IPS DF 4.7 (cell line): ENCODE measurements around the gene MLNR.

Experiments used
- DNase-seq: peaks from one replicate; pipeline ENCODE4 v3.0.0-alpha.2; 2013; ENCODE audit warnings: low spot score; ENCODE audit errors: extremely low read depth

Gene MLNR, protein sequence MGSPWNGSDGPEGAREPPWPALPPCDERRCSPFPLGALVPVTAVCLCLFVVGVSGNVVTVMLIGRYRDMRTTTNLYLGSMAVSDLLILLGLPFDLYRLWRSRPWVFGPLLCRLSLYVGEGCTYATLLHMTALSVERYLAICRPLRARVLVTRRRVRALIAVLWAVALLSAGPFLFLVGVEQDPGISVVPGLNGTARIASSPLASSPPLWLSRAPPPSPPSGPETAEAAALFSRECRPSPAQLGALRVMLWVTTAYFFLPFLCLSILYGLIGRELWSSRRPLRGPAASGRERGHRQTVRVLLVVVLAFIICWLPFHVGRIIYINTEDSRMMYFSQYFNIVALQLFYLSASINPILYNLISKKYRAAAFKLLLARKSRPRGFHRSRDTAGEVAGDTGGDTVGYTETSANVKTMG

DNA sequence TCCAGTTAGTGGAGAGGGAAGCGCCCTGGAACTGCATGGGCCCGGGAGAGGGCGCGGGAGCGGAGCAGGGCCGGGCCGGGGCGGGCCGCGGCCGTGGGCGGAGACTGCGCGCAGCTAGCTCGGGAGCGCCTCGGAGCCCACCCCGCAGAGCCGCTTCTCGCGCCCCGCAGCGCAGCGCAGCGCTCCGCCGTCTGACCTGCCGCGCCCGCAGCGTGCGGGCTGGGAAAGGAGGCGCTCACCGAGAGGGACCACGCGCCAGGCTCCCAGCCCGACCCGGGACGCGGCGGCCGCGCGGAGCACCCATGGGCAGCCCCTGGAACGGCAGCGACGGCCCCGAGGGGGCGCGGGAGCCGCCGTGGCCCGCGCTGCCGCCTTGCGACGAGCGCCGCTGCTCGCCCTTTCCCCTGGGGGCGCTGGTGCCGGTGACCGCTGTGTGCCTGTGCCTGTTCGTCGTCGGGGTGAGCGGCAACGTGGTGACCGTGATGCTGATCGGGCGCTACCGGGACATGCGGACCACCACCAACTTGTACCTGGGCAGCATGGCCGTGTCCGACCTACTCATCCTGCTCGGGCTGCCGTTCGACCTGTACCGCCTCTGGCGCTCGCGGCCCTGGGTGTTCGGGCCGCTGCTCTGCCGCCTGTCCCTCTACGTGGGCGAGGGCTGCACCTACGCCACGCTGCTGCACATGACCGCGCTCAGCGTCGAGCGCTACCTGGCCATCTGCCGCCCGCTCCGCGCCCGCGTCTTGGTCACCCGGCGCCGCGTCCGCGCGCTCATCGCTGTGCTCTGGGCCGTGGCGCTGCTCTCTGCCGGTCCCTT, at the start of gene MLNR:
MLNR (plus strand) TSS at position 303 of the 820 bp plus-strand sequence; CDS start at position 303, 0 bp downstream.
- DNase-seq, result no peak

- no peak for DNase-seq
Measured at GRCh38 chr13:49171359-49171758, 48.8 kb upstream of the MLNR start.

DNA sequence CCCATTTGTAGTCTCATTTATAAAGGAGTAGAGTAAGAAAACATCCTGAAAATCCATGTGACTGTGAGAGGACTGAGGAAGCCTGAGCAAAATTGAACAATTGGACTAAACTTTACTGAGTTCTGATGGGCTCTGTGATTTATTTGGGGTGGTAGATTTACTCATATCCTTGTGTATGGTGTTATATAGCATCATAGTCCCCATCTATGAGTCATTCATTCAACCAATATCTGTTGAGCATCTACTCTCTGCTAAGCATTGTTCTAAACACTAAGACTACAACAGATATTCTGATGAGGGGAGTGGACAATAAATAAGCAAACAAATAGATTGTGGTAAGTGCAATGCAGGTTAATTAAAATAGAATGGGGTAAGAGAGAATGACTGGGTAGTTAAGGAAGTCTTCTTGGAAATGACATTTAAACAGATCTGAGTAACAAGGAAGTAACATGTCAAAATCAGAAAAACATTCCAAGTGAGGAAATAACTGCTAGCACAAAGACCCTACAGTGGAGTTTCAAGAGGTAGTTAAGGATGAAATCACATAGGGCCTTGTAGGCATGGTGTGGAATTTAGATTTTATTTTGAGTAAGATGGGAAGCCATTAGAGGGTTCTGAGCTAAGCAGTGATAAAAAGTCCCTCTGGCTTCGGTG, 36.3 kb upstream of the MLNR start:
- no peak for DNase-seq

DNA sequence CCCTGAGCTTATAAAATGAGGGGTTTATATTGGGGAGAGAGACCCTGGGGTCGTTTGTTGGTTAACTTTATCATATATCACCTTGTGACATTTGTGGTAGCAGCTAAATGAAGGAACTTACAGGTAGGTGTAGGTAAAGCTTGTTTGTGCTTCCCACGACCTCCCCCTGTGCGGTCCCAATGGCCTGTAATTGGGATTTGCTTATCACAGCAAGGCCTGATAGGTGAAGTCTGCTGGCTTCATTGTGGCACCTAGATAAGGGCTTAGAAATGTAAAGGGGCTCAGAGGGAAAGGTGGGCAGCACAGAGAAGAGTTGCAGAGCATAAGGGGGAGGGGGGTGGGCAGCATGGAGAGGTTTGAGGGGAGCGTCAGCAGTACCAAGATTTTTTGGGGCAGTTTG, 35.5 kb upstream of the MLNR start:
- no peak for DNase-seq

- no peak for DNase-seq
Measured at GRCh38 chr13:49185264-49185663, 34.9 kb upstream of the MLNR start.

DNA sequence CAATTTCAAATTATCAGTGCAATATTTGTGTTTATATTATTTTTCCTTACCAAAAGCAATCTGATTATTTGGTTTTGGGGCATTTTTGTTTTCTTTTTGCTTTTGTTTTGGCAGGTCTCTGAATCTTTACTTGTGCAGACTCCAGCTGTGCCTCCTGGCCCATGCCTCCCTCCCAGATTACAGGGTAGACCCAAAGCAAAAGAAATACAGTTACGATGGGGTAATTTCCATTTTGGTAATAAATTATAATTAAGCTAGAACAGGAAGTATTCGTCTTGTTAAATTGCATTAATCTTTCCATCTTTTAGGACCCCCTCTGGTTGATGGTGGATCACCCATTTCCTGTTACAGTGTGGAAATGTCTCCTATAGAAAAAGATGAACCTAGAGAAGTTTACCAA, 29.2 kb upstream of the MLNR start:
- DNase-seq, result no peak

GRCh38 chr13:49206641-49207040, 13.5 kb upstream of the MLNR start:
- no peak for DNase-seq

- no peak for DNase-seq
Measured at GRCh38 chr13:49208619-49209018, 11.5 kb upstream of the MLNR start.

GRCh38 chr13:49210114-49210513, 10.0 kb upstream of the MLNR start:
- no peak for DNase-seq

- DNase-seq, result no peak
Measured at GRCh38 chr13:49210669-49211068, 9.5 kb upstream of the MLNR start.

DNA sequence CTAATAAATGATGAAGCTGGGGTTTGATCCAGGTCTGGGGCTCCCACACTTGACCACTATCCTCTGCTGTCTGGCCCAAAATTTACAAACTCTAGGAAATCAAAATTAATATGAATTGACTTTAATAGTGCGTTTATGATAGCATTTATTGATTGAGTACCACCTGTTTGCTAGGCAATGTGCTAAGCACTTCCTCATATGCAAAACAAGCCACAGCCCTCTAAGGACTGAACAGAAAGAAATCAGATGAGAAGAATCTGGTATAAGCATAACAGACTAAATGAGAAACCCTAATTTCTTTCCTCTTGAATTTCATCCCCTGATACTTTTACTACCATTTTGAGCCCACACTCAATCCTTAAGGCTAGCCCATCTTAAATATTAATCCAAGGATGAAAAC, 6.6 kb upstream of the MLNR start:
- no peak for DNase-seq

DNA sequence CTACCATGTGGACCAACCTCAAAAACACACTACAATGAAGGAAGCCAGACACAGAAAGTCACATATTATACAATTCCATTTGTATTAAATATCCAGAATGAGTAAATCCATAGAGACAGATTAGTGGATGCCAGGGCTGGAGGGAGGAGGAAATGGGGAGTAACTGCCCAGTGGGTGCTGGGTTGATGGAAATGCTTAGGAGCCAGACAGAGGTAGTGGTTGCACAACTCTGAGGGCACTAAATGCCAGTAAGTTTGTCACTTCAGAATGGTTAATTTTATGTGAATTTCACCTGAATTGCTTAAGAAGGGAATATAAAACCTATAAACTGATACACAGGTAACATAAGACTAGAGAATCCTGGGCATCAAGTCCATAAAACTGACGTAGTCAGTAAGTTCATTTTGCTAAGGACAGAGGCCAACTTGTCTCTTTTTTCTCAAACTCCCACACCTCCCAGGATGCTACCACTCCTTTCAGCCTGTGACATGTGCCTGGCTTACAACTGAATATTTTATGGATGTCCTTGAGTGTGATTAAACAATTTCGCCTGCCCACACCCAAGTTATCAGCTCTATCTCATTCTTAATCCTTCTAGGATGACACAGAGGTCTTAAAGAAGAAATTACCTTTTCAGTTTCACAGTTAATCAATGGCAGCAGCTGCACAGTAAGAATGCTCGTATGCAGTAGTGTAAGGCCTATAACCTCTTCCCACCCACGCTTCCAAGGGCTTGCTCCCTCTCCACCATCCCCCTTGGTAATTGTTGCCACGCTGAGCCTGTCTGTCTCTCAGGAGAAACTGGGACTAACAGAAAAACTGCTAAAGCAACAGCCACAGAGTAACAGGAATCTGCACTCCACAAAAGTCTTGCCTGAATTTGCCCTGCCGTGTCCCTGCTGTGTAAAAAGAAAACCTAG, 5.9 kb upstream of the MLNR start:
- DNase-seq, result no peak

- no peak for DNase-seq
Measured at GRCh38 chr13:49214917-49215376, 5.2 kb upstream of the MLNR start.

- DNase-seq, result no peak
Measured at GRCh38 chr13:49216334-49216733, 3.8 kb upstream of the MLNR start.

DNA sequence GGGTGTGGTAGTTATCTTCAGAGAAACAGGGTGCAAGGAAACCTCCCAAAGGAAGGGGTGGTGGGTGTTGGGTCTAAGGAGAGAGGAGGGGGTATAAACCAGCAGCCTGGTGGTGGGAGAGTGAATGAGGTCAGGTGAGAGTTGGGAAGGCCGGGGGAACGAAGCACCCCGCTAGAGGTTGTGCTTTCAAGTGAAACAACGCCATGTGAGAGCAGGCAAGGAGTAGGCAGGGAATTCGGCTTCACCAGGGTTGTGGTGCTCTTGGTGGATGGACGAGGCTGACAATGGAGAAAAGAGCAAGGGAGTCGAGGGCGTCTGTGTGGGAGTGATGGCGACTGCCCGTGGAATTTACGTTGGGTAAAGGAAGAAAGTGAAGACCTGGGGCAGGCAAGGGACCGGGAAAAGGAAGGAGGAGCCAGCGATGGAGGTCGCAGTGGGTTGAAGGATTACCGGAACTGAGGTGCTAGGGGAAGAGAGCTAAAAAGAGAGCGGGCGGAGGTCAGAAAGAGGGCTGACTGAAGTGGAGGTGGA, 2.1 kb upstream of the MLNR start:
- no peak for DNase-seq

DNA sequence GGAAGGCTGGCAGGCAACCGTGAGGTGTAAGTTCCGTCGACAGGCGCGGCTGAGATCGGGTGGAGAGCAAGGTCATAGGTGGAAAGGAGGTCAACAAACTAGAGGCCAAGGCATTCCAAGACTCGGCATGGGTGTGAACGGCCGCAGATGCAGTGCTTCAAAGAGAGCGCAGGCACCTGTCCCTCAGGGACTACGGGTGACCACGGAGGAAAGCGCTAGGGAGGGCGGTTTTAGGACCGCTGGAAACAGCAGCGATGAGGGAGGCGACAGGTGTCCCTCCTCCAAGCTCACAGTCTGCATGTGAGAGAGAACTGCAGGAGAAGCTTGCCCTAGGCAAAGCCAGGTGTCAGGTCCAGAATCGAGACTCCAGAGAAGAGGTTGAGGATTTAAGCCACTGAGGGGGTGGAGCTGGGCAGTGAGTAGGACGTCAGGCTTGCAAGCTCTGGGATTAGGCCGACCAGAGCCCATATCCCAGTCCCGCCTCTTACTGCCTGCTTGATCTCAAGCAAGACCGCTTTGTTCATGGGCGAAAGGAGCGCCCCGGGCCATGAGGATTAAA, 1.6 kb upstream of the MLNR start:
- no peak for DNase-seq

GRCh38 chr13:49219647-49220035, 497 bp upstream of the MLNR start:
- DNase-seq, result no peak

- no peak for DNase-seq
Measured at GRCh38 chr13:49220856-49221589, 885 bp downstream of the MLNR start.

DNA sequence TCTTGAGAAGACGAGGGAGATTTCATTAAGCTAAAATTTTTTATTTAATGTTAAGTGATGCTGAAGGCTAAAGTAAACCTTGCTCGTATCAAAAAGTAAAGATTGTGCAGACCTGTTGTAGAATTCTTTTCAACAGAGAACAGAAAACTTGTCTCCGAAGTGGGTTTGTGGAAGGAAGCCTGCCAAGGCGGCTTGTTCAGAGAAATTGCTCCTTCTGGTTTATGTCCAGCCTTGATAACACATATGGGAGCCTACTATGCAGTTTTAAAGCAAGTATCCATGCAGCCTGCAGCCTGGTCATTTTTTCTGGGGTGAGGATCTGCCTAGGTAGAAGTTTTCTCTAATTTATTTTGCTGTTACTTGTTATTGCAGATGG, 1.4 kb downstream of the MLNR start:
- no peak for DNase-seq
